ENCODE results near the gene CRB1.

CRB1 gene

DNA sequence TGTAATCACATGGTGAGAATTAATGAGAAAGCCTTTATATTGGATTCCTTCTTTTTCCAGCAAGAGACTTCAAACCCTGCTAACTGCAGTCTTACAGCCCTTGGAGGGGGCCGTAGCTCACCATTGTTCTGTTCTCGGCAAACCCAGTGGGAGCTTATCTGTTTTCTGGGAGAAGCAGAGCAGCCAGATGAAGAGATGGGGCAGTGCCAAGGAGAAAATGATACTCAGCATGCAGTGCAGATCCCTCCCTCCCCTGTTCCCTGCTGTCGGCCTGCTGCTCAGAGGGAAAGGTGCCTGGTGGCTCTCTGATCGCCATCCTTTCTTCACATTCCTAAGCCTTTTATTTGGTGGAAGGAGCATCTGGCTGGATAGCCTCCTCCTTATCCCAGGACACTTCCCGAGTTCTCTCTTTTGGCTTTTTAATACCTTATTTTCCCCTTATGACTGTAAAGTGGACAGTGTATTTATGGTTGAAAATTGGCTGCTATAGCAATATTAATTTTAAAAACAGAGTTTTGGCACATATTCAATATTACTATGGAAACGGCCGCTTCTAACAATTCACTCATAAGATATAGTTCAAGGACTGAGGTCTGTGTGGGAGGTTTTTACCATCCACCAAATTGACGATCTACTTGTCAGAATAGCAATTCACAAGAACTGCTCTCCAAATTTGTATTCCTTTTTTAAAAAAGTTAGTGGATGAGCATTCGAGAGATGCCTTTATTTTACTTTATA is 203.4 kb downstream of the CRB1 start:
- no peak for DNase-seq
- Histone ChIP-seq H3K9ac (ENCODE audit: low read depth, low read length) (no peak overlapping the region), H2AFZ (ENCODE audit: low read depth, low read length) (no peak overlapping the region), H3K4me3 (ENCODE audit: low read depth in 1 of 2, low read length in 2 of 2) (no peak overlapping the region), H3K79me2 (ENCODE audit: insufficient read depth, low read length) (no peaks in the 10 kb centered on the region), H3K4me2 (ENCODE audit: insufficient read depth, low read length) (no peak overlapping the region), H3K4me1 (ENCODE audit: insufficient read depth, low read length) (no peaks in the 10 kb centered on the region), H4K20me1 (ENCODE audit: insufficient read depth, low read length) (no peaks in the 10 kb centered on the region), H3K9me3 (ENCODE audit: insufficient read depth, low read length, severe bottlenecking) (no peaks in the 10 kb centered on the region), H3K27ac (ENCODE audit: low read length) (no peak overlapping the region), H3K36me3 (ENCODE audit: insufficient read depth, low read length) (no peaks in the 10 kb centered on the region), H3K27me3 (ENCODE audit: insufficient read depth, low read length, poor library complexity) (no peaks in the 10 kb centered on the region)
- ATAC-seq (ENCODE audit: insufficient read depth, low read depth): no peak
- TF ChIP-seq EZH2 (IDR thresholded peaks at IDR 0.05; ENCODE audit: borderline replicate concordance, low read depth, low read length, severe bottlenecking): no peak
- no peak for TF ChIP-seq CTCF (IDR thresholded peaks at IDR 0.05; ENCODE audit: borderline replicate concordance, extremely low read depth, low read length, poor library complexity, severe bottlenecking)

- H4K20me1 ChIP-seq (ENCODE audit: insufficient read depth, low read length): no peaks in the 10 kb centered on the region
- no peak for DNase-seq
- TF ChIP-seq CTCF (IDR thresholded peaks at IDR 0.05; ENCODE audit: borderline replicate concordance, extremely low read depth, low read length, poor library complexity, severe bottlenecking) (no peak), EZH2 (IDR thresholded peaks at IDR 0.05; ENCODE audit: borderline replicate concordance, low read depth, low read length, severe bottlenecking) (no peak)
- H3K79me2 ChIP-seq (ENCODE audit: insufficient read depth, low read length): no peaks in the 10 kb centered on the region
- H2AFZ ChIP-seq (ENCODE audit: low read depth, low read length): no peak overlapping the region
- no peak overlapping the region for H3K4me2 ChIP-seq (ENCODE audit: insufficient read depth, low read length)
- no peak overlapping the region for H3K9ac ChIP-seq (ENCODE audit: low read depth, low read length)
- H3K9me3 ChIP-seq (ENCODE audit: insufficient read depth, low read length, severe bottlenecking): no peaks in the 10 kb centered on the region
- H3K4me1 ChIP-seq (ENCODE audit: insufficient read depth, low read length): no peaks in the 10 kb centered on the region
- no peak overlapping the region for H3K4me3 ChIP-seq (ENCODE audit: low read depth in 1 of 2, low read length in 2 of 2)
- H3K27ac ChIP-seq (ENCODE audit: low read length): no peak overlapping the region
- ATAC-seq (ENCODE audit: insufficient read depth, low read depth): no peak
- no peaks in the 10 kb centered on the region for H3K36me3 ChIP-seq (ENCODE audit: insufficient read depth, low read length)
- no peaks in the 10 kb centered on the region for H3K27me3 ChIP-seq (ENCODE audit: insufficient read depth, low read length, poor library complexity)
Observed at GRCh38 chr1:197472141-197472540, 204.1 kb downstream of the CRB1 start.

- Histone ChIP-seq H2AFZ (ENCODE audit: low read depth, low read length) (no peak overlapping the region), H3K27ac (ENCODE audit: low read length) (peak overlapping the region; percentile 55; the same call in 1 of the 2 replicates), H3K9me3 (ENCODE audit: insufficient read depth, low read length, severe bottlenecking) (no peaks in the 10 kb centered on the region), H3K9ac (ENCODE audit: low read depth, low read length) (no peak overlapping the region), H3K4me3 (ENCODE audit: low read depth in 1 of 2, low read length in 2 of 2) (no peak overlapping the region), H3K4me1 (ENCODE audit: insufficient read depth, low read length) (peaks cover 16% of the 10 kb centered on the region), H3K27me3 (ENCODE audit: insufficient read depth, low read length, poor library complexity) (no peaks in the 10 kb centered on the region), H4K20me1 (ENCODE audit: insufficient read depth, low read length) (no peaks in the 10 kb centered on the region), H3K79me2 (ENCODE audit: insufficient read depth, low read length) (no peaks in the 10 kb centered on the region), H3K4me2 (ENCODE audit: insufficient read depth, low read length) (no peak overlapping the region), H3K36me3 (ENCODE audit: insufficient read depth, low read length) (no peaks in the 10 kb centered on the region)
- TF ChIP-seq EZH2 (IDR thresholded peaks at IDR 0.05; ENCODE audit: borderline replicate concordance, low read depth, low read length, severe bottlenecking) (no peak), CTCF (IDR thresholded peaks at IDR 0.05; ENCODE audit: borderline replicate concordance, extremely low read depth, low read length, poor library complexity, severe bottlenecking) (no peak)
- DNase-seq (no peak), ATAC-seq (ENCODE audit: insufficient read depth, low read depth) (no peak)
Observed at GRCh38 chr1:197480446-197480845, 212.4 kb downstream of the CRB1 start.
